Hepatocyte (in vitro differentiated cells): Measurements from ENCODE around the gene PIKFYVE. TPM values are rescaled to one million over a fixed set of nuclear protein-coding genes. Genes with fewer than 3 reads are reported as not detected.

Experiments
- DNase-seq: peaks from one replicate; pipeline ENCODE4 v3.0.0-alpha.2; 2016; ENCODE audit warnings: low spot score
- H2AFZ ChIP-seq: fragments of 200-600 bp; sonication (generic); 2 replicates; pipeline ENCODE4 v1.6.0; 2016; ENCODE audit warnings: antibody characterized with exemption, mild to moderate bottlenecking
- H3K27ac ChIP-seq: fragments of 200-600 bp; sonication (generic); 2 replicates; pipeline ENCODE4 v1.5.1; 2016; ENCODE audit warnings: mild to moderate bottlenecking
- H3K27me3 ChIP-seq: fragments of 200-600 bp; sonication (generic); 2 replicates; pipeline ENCODE4 v1.6.1; 2016
- H3K36me3 ChIP-seq: fragments of 200-600 bp; sonication (generic); replicated peaks from 2 replicates; pipeline ENCODE4 v1.5.1; 2016; ENCODE audit warnings: low read depth; ENCODE audit not compliant: insufficient read depth
- H3K4me1 ChIP-seq: fragments of 200-600 bp; sonication (generic); 2 replicates; pipeline ENCODE4 v1.5.1; 2016; ENCODE audit warnings: mild to moderate bottlenecking, moderate library complexity; ENCODE audit not compliant: insufficient read depth
- H3K4me2 ChIP-seq: fragments of 200-600 bp; sonication (generic); 2 replicates; pipeline ENCODE4 v1.6.0; 2016
- H3K4me3 ChIP-seq: fragments of 200-600 bp; sonication (generic); 2 replicates; pipeline ENCODE4 v1.5.1; 2016; ENCODE audit warnings: mild to moderate bottlenecking
- H3K79me2 ChIP-seq: fragments of 200-600 bp; sonication (generic); 2 replicates; pipeline ENCODE4 v1.6.0; 2017; ENCODE audit warnings: mild to moderate bottlenecking
- H3K9me2 ChIP-seq: fragments of 200-600 bp; sonication (generic); replicated peaks from 2 replicates; pipeline ENCODE4 v1.6.0; 2017; ENCODE audit warnings: mild to moderate bottlenecking; ENCODE audit not compliant: insufficient read depth
- H3K9me3 ChIP-seq: fragments of 200-600 bp; sonication (generic); 2 replicates; pipeline ENCODE4 v1.5.1; 2016; ENCODE audit warnings: low read depth, mild to moderate bottlenecking
- H4K20me1 ChIP-seq: fragments of 200-600 bp; sonication (generic); 2 replicates; pipeline ENCODE4 v1.6.0; 2016; ENCODE audit warnings: mild to moderate bottlenecking; ENCODE audit not compliant: insufficient read depth, poor library complexity, severe bottlenecking
- CTCF ChIP-seq: fragments of 200-600 bp; sonication (generic); IDR thresholded peaks from 2 replicates; pipeline ENCODE4 v1.5.1; 2016; ENCODE audit warnings: antibody characterized with exemption, mild to moderate bottlenecking; ENCODE audit not compliant: poor library complexity
- EZH2 ChIP-seq: fragments of 200-600 bp; sonication (generic); IDR thresholded peaks from 2 replicates; pipeline ENCODE4 v1.6.1; 2016; ENCODE audit warnings: antibody characterized with exemption, mild to moderate bottlenecking, borderline replicate concordance
- EZH2phosphoT487 ChIP-seq: fragments of 200-600 bp; sonication (generic); IDR thresholded peaks from one replicate; pipeline ENCODE4 v1.6.1; 2018; ENCODE audit warnings: antibody characterized with exemption, mild to moderate bottlenecking, low read depth, moderate library complexity; ENCODE audit not compliant: unreplicated experiment, severe bottlenecking
- WGBS: methylation state at CpG from one replicate; pipeline ENCODE4 v1.1.6; 2016; ENCODE audit warnings: low lambda C conversion rate; ENCODE audit errors: missing lambda C conversion rate; 5-methylcytosine and 5-hydroxymethylcytosine counted together
- polyA plus RNA-seq: library from polyadenylated mRNA; unstranded; fragments of >200 nt; fragmentation: Nextera tagmentation; extraction: Ambion mirVana; gene quantifications from 2 replicates; pipeline ENCODE4 v1.2.1, GENCODE V29; 2016
- total RNA-seq: library from RNA; depleted of rRNA; stranded (reverse); fragments of >200 nt; gene quantifications from 2 replicates; pipeline ENCODE4 v1.2.3, GENCODE V29; 2014

Gene PIKFYVE
- total and polyA plus RNA-seq, 2 experiments from 2014 or later = 6.1 to 30.3 TPM

GRCh38 chr2:208285853-208286252, 19.8 kb downstream of the PIKFYVE start:
- DNase-seq = no peak
- peaks cover 12% of the 10 kb centered on the region for H3K79me2 ChIP-seq
- no peaks in the 10 kb centered on the region for H3K4me1 ChIP-seq
- H3K9me2 ChIP-seq = no peaks in the 10 kb centered on the region
- no peak for TF ChIP-seq EZH2
- TF ChIP-seq CTCF = no peak
- TF ChIP-seq EZH2phosphoT487 = no peak
- no peaks in the 10 kb centered on the region for H3K27me3 ChIP-seq
- H3K9me3 ChIP-seq = no peaks in the 10 kb centered on the region
- H2AFZ ChIP-seq = no peak overlapping the region
- H3K4me2 ChIP-seq = no peak overlapping the region
- H4K20me1 ChIP-seq = no peaks in the 10 kb centered on the region
- H3K4me3 ChIP-seq = no peak overlapping the region
- H3K36me3 ChIP-seq = no peaks in the 10 kb centered on the region
- WGBS = 97% methylated on average over 4 of the region's 4 CpGs
- H3K27ac ChIP-seq = no peak overlapping the region

- no peak for TF ChIP-seq EZH2
- TF ChIP-seq CTCF = no peak
- no peak for TF ChIP-seq EZH2phosphoT487
- WGBS = 83% methylated on average over 4 of the region's 4 CpGs
- Histone ChIP-seq H4K20me1 (no peaks in the 10 kb centered on the region), H3K27ac (no peak overlapping the region), H3K4me1 (no peaks in the 10 kb centered on the region), H3K36me3 (no peaks in the 10 kb centered on the region), H3K27me3 (no peaks in the 10 kb centered on the region), H3K79me2 (peaks cover 33% of the 10 kb centered on the region), H2AFZ (no peak overlapping the region), H3K4me2 (no peak overlapping the region), H3K9me2 (no peaks in the 10 kb centered on the region), H3K9me3 (no peaks in the 10 kb centered on the region), H3K4me3 (no peak overlapping the region)
- no peak for DNase-seq
These were observed 28.5 kb downstream of the PIKFYVE start for GRCh38 chr2:208294482-208295024.

GRCh38 chr2:208295834-208296233, 29.8 kb downstream of the PIKFYVE start:
- Histone ChIP-seq H3K27ac (no peak overlapping the region), H4K20me1 (no peaks in the 10 kb centered on the region), H3K27me3 (no peaks in the 10 kb centered on the region), H3K9me3 (no peaks in the 10 kb centered on the region), H3K4me1 (no peaks in the 10 kb centered on the region), H2AFZ (no peak overlapping the region), H3K36me3 (no peaks in the 10 kb centered on the region), H3K9me2 (no peaks in the 10 kb centered on the region), H3K4me2 (no peak overlapping the region), H3K4me3 (no peak overlapping the region), H3K79me2 (peaks cover 33% of the 10 kb centered on the region)
- TF ChIP-seq EZH2phosphoT487 (no peak), EZH2 (no peak), CTCF (no peak)
- WGBS = 100% methylated on average over 4 of the region's 4 CpGs
- DNase-seq = no peak
